Mononuclear cell (primary cell): ENCODE results near the gene EIF3L. TPM values are rescaled to one million over a fixed set of nuclear protein-coding genes. Genes with fewer than 3 reads are reported as not detected.
"Not testable (repeated sequence)": the region's sequence is repeated elsewhere in the genome, so short reads cannot be mapped to it uniquely, and the experiment has no call there.

Experiments used
- H3K27me3 ChIP-seq: 2 replicates; pipeline ENCODE4 v1.6.0; 2011; ENCODE audit warnings: low read length, control low read depth; ENCODE audit not compliant: insufficient read depth
- H3K4me1 ChIP-seq: 2 replicates; pipeline ENCODE4 v1.5.1; 2011; ENCODE audit warnings: mild to moderate bottlenecking, low read length, control low read depth; ENCODE audit not compliant: insufficient read depth
- H3K4me3 ChIP-seq: 2 replicates; pipeline ENCODE4 v1.5.1; 2011; ENCODE audit warnings: mild to moderate bottlenecking, low read length, moderate library complexity
- H3K9me3 ChIP-seq: 2 replicates; pipeline ENCODE4 v1.5.1; 2011; ENCODE audit warnings: low read depth, mild to moderate bottlenecking, control low read depth, low read length
- total RNA-seq: library from RNA; depleted of rRNA; stranded (reverse); fragments of >200 nt; gene quantifications from one replicate; pipeline ENCODE4 v1.2.3, GENCODE V29; 2012

The EIF3L gene
- 516 TPM for total RNA-seq

DNA sequence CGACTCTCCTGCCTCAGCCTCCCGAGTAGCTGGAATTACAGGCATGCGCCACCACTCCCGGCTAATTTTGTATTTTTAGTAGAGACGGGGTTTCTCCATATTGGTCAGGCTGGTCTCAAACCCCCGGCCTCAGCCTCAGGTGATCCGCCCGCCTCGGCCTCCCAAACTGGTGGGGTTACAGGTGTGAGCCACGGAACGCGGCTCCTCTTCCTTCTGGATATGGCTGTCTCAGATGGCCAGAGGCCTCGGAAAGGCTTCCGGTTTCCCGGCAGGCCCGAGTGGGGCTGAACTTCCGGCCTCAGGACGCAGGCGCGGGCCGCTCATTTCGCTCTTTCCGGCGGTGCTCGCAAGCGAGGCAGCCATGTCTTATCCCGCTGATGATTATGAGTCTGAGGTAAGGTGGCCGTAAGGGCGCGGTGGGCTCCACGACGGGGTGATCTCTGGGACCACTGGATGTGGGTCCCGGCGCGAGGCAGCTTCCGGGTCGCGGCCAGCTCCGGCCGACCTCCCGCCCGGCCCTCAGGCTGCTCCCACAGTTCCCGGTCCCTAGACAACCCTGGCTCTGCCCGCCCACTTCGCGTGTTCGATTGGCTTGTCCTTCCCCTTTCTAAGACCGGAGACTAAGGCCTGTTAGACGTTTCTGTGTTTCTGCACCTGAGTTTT lies at the start of gene EIF3L:
EIF3L (plus strand) TSS at position 331 of the 663 bp plus-strand sequence; CDS start at position 362, 31 bp downstream.
- Histone ChIP-seq H3K4me1 (peaks cover 38% of the 10 kb centered on the region), H3K27me3 (no peaks in the 10 kb centered on the region), H3K4me3 (peak within 1 kb of the TSS; percentile 81), H3K9me3 (no peaks in the 10 kb centered on the region)

DNA sequence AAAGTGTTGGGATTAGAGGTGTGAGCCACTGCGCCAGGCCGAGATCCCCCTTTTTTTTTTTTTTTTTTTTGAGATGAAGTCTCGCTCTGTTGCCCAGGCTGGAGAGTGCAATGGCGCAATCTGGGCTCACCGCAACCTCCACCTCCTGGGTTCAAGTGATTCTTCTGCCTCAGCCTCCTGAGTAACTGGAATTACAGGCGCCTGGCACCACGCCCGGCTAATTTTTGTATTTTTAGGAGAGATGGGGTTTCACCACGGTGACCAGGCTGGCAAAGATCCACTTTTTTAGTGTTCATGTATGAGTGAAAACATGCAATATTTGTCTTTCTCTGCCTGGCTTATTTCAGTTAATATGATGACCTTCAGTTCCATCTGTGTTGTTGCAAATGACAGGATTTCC lies 49.2 kb upstream of the EIF3L start:
- H3K4me3 ChIP-seq, H3K9me3 ChIP-seq: not testable (repeated sequence)
- H3K4me1 ChIP-seq: peaks cover 28% of the 10 kb centered on the region
- H3K27me3 ChIP-seq: peaks cover 21% of the 10 kb centered on the region

- peaks cover 47% of the 10 kb centered on the region for H3K4me1 ChIP-seq
- H3K27me3 ChIP-seq: peaks cover 37% of the 10 kb centered on the region
- no peaks in the 10 kb centered on the region for H3K9me3 ChIP-seq
- H3K4me3 ChIP-seq: peak overlapping the region; percentile 31
Observed at GRCh38 chr22:37801946-37802309, 47.3 kb upstream of the EIF3L start.

DNA sequence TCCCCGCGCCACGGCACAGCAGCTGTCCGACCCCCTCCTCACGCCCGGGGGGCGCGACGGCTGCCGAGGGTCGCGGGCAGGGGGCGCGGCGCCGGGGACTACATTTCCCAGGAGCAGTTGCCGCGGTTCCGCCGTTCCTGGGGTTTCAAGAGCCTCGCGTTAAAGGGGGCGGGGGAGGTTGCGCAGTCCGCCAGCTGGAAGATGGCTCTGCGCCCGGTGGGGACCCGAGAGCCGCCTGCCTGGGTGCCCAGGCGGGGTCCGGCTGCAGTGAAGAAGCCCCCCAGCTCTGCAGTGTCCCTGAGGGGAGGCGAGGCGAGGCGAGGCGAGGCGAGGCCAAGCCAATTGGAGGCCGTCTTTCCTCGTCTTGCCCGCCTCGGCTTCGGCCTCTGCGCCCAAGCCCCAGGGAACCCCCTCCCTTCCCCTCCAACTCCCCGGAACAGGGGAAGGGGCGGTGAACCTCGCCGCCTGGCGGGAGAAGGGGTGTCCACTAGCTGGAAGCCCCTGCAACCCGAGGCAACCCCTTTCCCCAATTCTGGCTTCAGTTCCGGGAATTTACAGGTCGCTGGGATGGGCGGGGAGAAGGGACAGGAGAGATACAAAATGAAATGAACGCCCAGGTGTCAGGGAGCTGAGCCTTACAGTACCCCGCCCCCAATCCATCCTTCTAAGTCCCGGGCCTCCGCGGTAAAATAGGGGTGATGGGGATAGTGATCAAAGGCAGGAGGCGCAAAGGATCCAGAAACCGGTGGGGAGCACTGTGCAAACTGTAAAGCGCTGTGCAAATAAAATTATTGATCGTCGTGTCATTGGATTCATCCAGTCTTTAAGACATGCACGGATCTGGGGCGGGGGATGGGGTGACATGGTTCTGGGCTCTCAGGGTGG lies 46.7 kb upstream of the EIF3L start:
- H3K4me1 ChIP-seq: peaks cover 52% of the 10 kb centered on the region
- no peaks in the 10 kb centered on the region for H3K9me3 ChIP-seq
- peaks cover 37% of the 10 kb centered on the region for H3K27me3 ChIP-seq
- H3K4me3 ChIP-seq: peak overlapping the region; percentile 31

- peaks cover 42% of the 10 kb centered on the region for H3K27me3 ChIP-seq
- peaks cover 59% of the 10 kb centered on the region for H3K4me1 ChIP-seq
- no peak overlapping the region for H3K4me3 ChIP-seq
- H3K9me3 ChIP-seq: no peaks in the 10 kb centered on the region
Observed at GRCh38 chr22:37803195-37803638, 46.0 kb upstream of the EIF3L start.

GRCh38 chr22:37803639-37804351 lies 45.4 kb upstream of the EIF3L start:
- Histone ChIP-seq H3K9me3 (no peaks in the 10 kb centered on the region), H3K27me3 (peaks cover 45% of the 10 kb centered on the region), H3K4me1 (peaks cover 63% of the 10 kb centered on the region), H3K4me3 (no peak overlapping the region)

GRCh38 chr22:37804352-37804880 lies 44.8 kb upstream of the EIF3L start:
- Histone ChIP-seq H3K27me3 (peaks cover 51% of the 10 kb centered on the region), H3K4me1 (peaks cover 68% of the 10 kb centered on the region), H3K4me3 (peak overlapping the region; percentile 43), H3K9me3 (no peaks in the 10 kb centered on the region)

DNA sequence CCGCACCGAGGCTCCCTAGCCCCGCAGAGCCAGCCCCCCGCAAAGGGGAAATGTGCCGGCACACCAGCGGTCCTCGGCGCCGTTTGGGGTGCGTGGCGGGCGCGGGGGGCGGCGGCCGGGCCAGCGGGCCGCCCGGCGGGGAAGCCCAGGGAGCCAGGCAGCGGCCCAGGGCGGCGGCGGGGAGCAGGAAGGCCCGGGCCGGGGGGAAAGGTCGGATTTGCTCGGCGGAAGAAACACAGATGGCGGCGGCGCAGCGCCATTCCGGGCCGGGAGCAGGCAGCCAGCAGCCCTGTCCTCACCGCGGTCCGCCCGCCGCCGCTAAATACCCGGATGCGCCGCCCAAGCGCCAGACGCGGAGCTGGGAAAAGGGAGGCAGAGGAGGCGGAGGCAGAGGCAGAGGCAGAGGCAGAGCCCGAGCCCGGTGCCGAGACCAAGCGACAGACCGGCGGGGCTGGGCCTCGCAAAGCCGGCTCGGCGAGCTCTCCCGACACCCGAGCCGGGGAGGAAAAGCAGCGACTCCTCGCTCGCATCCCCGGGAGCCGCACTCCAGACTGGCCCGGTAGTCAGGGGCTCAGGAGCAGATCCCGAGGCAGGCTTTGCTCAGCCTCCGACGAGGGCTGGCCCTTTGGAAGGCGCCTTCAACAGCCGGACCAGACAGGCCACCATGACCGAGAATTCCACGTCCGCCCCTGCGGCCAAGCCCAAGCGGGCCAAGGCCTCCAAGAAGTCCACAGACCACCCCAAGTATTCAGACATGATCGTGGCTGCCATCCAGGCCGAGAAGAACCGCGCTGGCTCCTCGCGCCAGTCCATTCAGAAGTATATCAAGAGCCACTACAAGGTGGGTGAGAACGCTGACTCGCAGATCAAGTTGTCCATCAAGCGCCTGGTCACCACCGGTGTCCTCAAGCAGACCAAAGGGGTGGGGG lies 44.1 kb upstream of the EIF3L start:
- Histone ChIP-seq H3K4me3 (peak overlapping the region; percentile 43), H3K4me1 (peaks cover 68% of the 10 kb centered on the region), H3K9me3 (no peaks in the 10 kb centered on the region), H3K27me3 (peaks cover 52% of the 10 kb centered on the region)

DNA sequence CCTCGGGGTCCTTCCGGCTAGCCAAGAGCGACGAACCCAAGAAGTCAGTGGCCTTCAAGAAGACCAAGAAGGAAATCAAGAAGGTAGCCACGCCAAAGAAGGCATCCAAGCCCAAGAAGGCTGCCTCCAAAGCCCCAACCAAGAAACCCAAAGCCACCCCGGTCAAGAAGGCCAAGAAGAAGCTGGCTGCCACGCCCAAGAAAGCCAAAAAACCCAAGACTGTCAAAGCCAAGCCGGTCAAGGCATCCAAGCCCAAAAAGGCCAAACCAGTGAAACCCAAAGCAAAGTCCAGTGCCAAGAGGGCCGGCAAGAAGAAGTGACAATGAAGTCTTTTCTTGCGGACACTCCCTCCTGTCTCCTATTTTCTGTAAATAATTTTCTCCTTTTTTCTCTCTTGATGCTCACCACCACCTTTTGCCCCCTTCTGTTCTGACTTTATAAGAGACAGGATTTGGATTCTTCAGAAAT lies 43.4 kb upstream of the EIF3L start:
- Histone ChIP-seq H3K9me3 (no peaks in the 10 kb centered on the region), H3K4me3 (peak overlapping the region; percentile 43), H3K4me1 (peaks cover 68% of the 10 kb centered on the region), H3K27me3 (peaks cover 52% of the 10 kb centered on the region)

DNA sequence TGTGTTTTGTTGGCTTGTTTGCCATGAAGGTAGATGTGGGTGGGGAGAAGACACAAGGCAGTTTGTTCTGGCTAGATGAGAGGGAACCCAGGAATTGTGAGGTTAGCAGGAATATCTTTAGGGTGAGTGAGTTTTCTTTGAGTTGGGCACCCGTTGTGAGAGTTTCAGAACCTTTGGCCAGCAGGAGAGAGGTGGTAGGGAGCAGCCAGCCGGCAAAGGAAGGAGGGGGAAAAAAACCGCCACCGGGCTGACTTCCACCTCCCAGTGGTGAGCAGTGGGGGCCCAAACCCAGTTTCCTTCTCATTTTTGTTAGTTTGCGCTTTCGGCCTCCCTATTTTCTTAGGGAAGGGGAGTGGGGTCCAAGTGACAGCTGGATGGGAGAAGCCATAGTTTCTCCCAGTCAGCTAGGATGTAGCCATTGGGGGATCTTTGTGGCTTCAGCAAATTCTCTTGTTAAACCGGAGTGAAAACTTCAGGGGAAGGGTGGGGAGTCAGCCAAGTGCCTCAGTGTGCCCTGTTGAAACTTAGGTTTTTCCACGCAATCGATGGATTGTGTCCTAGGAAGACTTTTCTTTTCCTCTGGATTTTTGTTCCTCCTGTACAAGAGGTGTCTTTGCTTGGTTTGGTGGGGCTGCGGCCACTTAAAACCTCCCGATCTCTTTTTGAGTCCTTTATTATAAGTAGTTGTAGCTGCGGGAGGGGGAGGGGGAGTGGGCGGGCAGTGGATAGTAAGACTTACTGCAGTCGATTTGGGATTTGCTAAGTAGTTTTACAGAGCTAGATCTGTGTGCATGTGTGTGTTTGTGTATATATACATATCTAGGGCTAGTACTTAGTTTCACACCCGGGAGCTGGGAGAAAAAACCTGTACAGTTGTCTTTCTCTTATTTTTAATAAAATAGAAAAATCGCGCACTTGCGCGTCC lies 42.5 kb upstream of the EIF3L start:
- peaks cover 49% of the 10 kb centered on the region for H3K27me3 ChIP-seq
- peak overlapping the region; percentile 43 for H3K4me3 ChIP-seq
- peaks cover 68% of the 10 kb centered on the region for H3K4me1 ChIP-seq
- H3K9me3 ChIP-seq: no peaks in the 10 kb centered on the region

DNA sequence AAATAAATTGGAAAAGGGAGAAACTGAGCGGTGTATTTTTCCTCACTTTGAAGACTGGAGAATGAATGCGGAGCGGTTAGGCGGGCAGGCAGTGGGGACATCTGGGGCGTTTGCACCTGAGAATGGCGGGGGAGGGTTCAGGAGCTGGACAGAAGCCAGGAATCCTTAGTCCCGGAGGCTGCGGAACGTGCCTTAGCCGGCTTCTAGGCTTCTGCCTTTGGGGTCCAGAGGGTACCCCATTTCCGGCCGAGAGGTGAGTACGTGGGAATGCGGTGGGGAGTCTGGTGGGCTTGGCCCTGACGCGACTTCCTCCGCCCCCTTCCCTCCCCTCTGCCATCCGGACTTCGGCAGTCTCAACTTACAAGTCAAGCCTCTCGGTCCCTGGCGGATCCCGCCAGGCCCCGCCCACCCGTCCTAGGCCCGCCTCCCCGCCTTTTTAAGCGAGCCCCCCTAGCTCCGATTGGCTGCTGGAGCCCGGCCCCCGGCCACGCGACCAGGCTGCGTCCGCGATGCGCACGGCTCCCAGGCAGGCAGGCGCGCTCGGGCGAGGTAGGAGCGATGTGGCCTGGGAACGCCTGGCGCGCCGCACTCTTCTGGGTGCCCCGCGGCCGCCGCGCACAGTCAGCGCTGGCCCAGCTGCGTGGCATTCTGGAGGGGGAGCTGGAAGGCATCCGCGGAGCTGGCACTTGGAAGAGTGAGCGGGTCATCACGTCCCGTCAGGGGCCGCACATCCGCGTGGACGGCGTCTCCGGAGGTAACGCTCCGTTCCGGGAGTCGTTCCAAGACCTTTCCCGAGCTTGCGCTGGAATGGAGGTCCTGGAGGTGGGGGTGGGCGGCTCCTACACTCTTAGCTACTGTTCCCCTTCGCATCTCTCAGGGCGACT lies 41.6 kb upstream of the EIF3L start, which contains the start of gene GCAT:
GCAT (plus strand) TSS at position 525 of the 884 bp plus-strand sequence; CDS start at position 559, 34 bp downstream.
- Histone ChIP-seq H3K9me3 (no peaks in the 10 kb centered on the region), H3K27me3 (peaks cover 44% of the 10 kb centered on the region), H3K4me1 (peaks cover 60% of the 10 kb centered on the region), H3K4me3 (peak within 1 kb of the TSS; percentile 43)

- no peaks in the 10 kb centered on the region for H3K9me3 ChIP-seq
- peak overlapping the region; percentile 32 for H3K4me3 ChIP-seq
- peaks cover 39% of the 10 kb centered on the region for H3K27me3 ChIP-seq
- H3K4me1 ChIP-seq: peaks cover 54% of the 10 kb centered on the region
Observed at GRCh38 chr22:37808294-37808657, 40.9 kb upstream of the EIF3L start.
